ENCODE data around the gene ELMOD2.

ELMOD2 gene

GRCh38 chr4:140584439-140584838 is 60.5 kb downstream of the ELMOD2 start:
- no peak for DNase-seq

- DNase-seq = no peak
Observed at GRCh38 chr4:140595065-140595464, 71.1 kb downstream of the ELMOD2 start.

GRCh38 chr4:140600408-140600807 is 76.4 kb downstream of the ELMOD2 start:
- no peak for DNase-seq

- DNase-seq = no peak
Observed at GRCh38 chr4:140602714-140603113, 78.7 kb downstream of the ELMOD2 start.

- no peak for DNase-seq
Observed at GRCh38 chr4:140603286-140603685, 79.3 kb downstream of the ELMOD2 start.

All from NK-92 treated with Interleukin-12 subunit alpha and Interleukin-12 subunit beta, amount 100 ng/mL, for 24 hours (cell line).